IMR-90 (cell line): ENCODE data around the gene EEF1AKMT1. TPM values are rescaled to one million over a fixed set of nuclear protein-coding genes. Genes with fewer than 3 reads are reported as not detected.
A peak's percentile ranks its signal among the peaks of the same experiment; 100 is the strongest.

Experiments
- ATAC-seq: fragments of 200-7000 bp; cut with Tn5 transposase; 2 replicates; pipeline ENCODE4 v1.9.1; 2020; ENCODE audit warnings: low read depth, mild to moderate bottlenecking, moderate library complexity
- BruUV-seq: library from RNA; stranded (reverse); fragments of 400-500 nt; replicated peaks from 2 replicates; lab custom pipeline; 2021; lab: Mats Ljungman, UMichigan
- CTCF ChIA-PET: fragments of 300-600 bp; formaldehyde crosslinking; extraction: SDS; loops from one replicate; lab custom pipeline; 2021; ENCODE audit warnings: antibody characterized with exemption; lab: Yijun Ruan, JAX
- POLR2A ChIA-PET: fragments of 300-600 bp; sonication (Branson Sonifier 250); formaldehyde crosslinking; loops from one replicate; lab custom pipeline; 2022; ENCODE audit warnings: antibody characterized with exemption; ENCODE audit not compliant: unreplicated experiment; lab: Charles Lee
- DNase-seq: peaks from one replicate; pipeline ENCODE4 v3.0.0; 2013
- H2AFZ ChIP-seq: replicated peaks from 2 replicates; pipeline ENCODE3; 2013; ENCODE audit warnings: low read length, mild to moderate bottlenecking; ENCODE audit not compliant: poor library complexity
- H2AK5ac ChIP-seq: 2 replicates; pipeline ENCODE4 v1.6.1; 2013; ENCODE audit warnings: low read depth, low read length, inconsistent platforms
- H2AK9ac ChIP-seq: replicated peaks from 2 replicates; pipeline ENCODE3; 2013; ENCODE audit warnings: mild to moderate bottlenecking, low read depth, low read length, moderate library complexity; ENCODE audit not compliant: poor library complexity
- H2BK120ac ChIP-seq: 2 replicates; pipeline ENCODE4 v1.6.1; 2013; ENCODE audit warnings: low read depth, low read length, inconsistent platforms
- H2BK15ac ChIP-seq: 3 replicates; pipeline ENCODE4 v1.6.1; 2013; ENCODE audit warnings: low read depth, low read length, inconsistent platforms
- H2BK20ac ChIP-seq: 2 replicates; pipeline ENCODE4 v1.6.1; 2013; ENCODE audit warnings: low read depth, mild to moderate bottlenecking, inconsistent platforms, low read length, moderate library complexity
- H2BK5ac ChIP-seq: 2 replicates; pipeline ENCODE4 v1.6.1; 2013; ENCODE audit warnings: mild to moderate bottlenecking, low read depth, low read length, inconsistent platforms; ENCODE audit not compliant: poor library complexity, severe bottlenecking
- H3K14ac ChIP-seq: replicated peaks from 2 replicates; pipeline ENCODE4 v1.6.1; 2013; ENCODE audit warnings: low read depth, low read length, inconsistent platforms
- H3K18ac ChIP-seq: 2 replicates; pipeline ENCODE4 v1.6.1; 2013; ENCODE audit warnings: low read depth, low read length, control low read depth
- H3K23ac ChIP-seq: 2 replicates; pipeline ENCODE4 v1.6.1; 2013; ENCODE audit warnings: low read depth, low read length, inconsistent platforms
- H3K27ac ChIP-seq: 2 replicates; pipeline ENCODE4 v1.5.1; 2013; ENCODE audit warnings: mild to moderate bottlenecking, control low read depth, low read length; ENCODE audit not compliant: insufficient read depth
- H3K27me3 ChIP-seq: 2 replicates; pipeline ENCODE4 v1.6.1; 2013; ENCODE audit warnings: low read length; ENCODE audit not compliant: control insufficient read depth, insufficient read depth
- H3K36me3 ChIP-seq: 2 replicates; pipeline ENCODE4 v1.6.1; 2013; ENCODE audit warnings: low read length, mixed read lengths; ENCODE audit not compliant: control insufficient read depth, insufficient read depth
- H3K4ac ChIP-seq: 2 replicates; pipeline ENCODE4 v1.6.1; 2013; ENCODE audit warnings: low read depth, low read length, inconsistent platforms
- H3K4me1 ChIP-seq: 2 replicates; pipeline ENCODE4 v1.6.1; 2013; ENCODE audit warnings: low read length, mixed read lengths; ENCODE audit not compliant: control insufficient read depth, insufficient read depth
- H3K4me2 ChIP-seq: 2 replicates; pipeline ENCODE4 v1.6.1; 2013; ENCODE audit warnings: low read depth, mild to moderate bottlenecking, control low read depth, low read length, moderate library complexity
- H3K4me3 ChIP-seq: 2 replicates; pipeline ENCODE4 v1.5.1; 2013; ENCODE audit warnings: low read depth, mild to moderate bottlenecking, control low read depth, low read length, moderate library complexity; ENCODE audit not compliant: insufficient read depth
- H3K56ac ChIP-seq: 2 replicates; pipeline ENCODE4 v1.6.1; 2013; ENCODE audit warnings: low read length, inconsistent platforms; ENCODE audit not compliant: insufficient read depth; ENCODE audit errors: extremely low read depth
- H3K79me1 ChIP-seq, 2 experiments: 2 replicates each; pipeline ENCODE4 v1.6.1; 2013; ENCODE audit warnings: low read length in 2 of 2, inconsistent platforms in 1 of 2, low read depth in 1 of 2
- H3K9ac ChIP-seq: 2 replicates; pipeline ENCODE4 v1.6.1; 2013; ENCODE audit warnings: low read depth, low read length, control low read depth
- H3K9me1 ChIP-seq: 2 replicates; pipeline ENCODE4 v1.6.1; 2013; ENCODE audit warnings: low read length, inconsistent platforms; ENCODE audit not compliant: insufficient read depth
- H3K9me3 ChIP-seq: 2 replicates; pipeline ENCODE4 v1.6.1; 2013; ENCODE audit warnings: low read length; ENCODE audit not compliant: control insufficient read depth, insufficient read depth
- H4K20me1 ChIP-seq: 2 replicates; pipeline ENCODE4 v1.6.1; 2013; ENCODE audit warnings: low read length, inconsistent platforms; ENCODE audit not compliant: insufficient read depth
- H4K5ac ChIP-seq: 2 replicates; pipeline ENCODE4 v1.6.1; 2013; ENCODE audit warnings: mild to moderate bottlenecking, low read depth, low read length, control low read depth
- H4K8ac ChIP-seq, 2 experiments: 2 replicates each; pipeline ENCODE4 v1.6.1; 2013; ENCODE audit warnings: low read depth in 2 of 2, low read length in 2 of 2, control low read depth in 1 of 2, inconsistent platforms in 1 of 2
- H4K91ac ChIP-seq: 2 replicates; pipeline ENCODE4 v1.6.1; 2013; ENCODE audit warnings: low read depth, low read length, inconsistent platforms; ENCODE audit not compliant: insufficient read depth
- BHLHE40 ChIP-seq: fragments of 150-350 bp; IDR thresholded peaks from 2 replicates; pipeline ENCODE4 v1.6.1; 2016; ENCODE audit warnings: mild to moderate bottlenecking, low read depth, low read length
- CEBPB ChIP-seq: IDR thresholded peaks from 2 replicates; pipeline ENCODE4 v1.6.1; 2012; ENCODE audit warnings: low read depth, low read length, improper control_type of control experiment
- CTCF ChIP-seq: conservative IDR thresholded peaks from 2 replicates; pipeline ENCODE4 v1.5.1; 2012; ENCODE audit warnings: mild to moderate bottlenecking, low read depth, low read length, improper control_type of control experiment
- ELK1 ChIP-seq: fragments of 150-350 bp; IDR thresholded peaks from 2 replicates; pipeline ENCODE4 v1.6.1; 2016; ENCODE audit warnings: low read depth, mild to moderate bottlenecking, low read length, moderate library complexity, borderline replicate concordance
- FOS ChIP-seq: fragments of 150-350 bp; IDR thresholded peaks from 2 replicates; pipeline ENCODE4 v1.6.1; 2016; ENCODE audit warnings: low read depth, low read length
- MAZ ChIP-seq: IDR thresholded peaks from 2 replicates; pipeline ENCODE4 v1.6.1; 2012; ENCODE audit warnings: low read depth, mild to moderate bottlenecking, low read length, improper control_type of control experiment, moderate library complexity, borderline replicate concordance
- MXI1 ChIP-seq: IDR thresholded peaks from 2 replicates; pipeline ENCODE4 v1.6.1; 2012; ENCODE audit warnings: low read depth, mild to moderate bottlenecking, low read length, moderate library complexity, borderline replicate concordance
- NFE2L2 ChIP-seq: fragments of 150-350 bp; IDR thresholded peaks from 2 replicates; pipeline ENCODE4 v1.6.1; 2016; ENCODE audit warnings: low read depth, mild to moderate bottlenecking, low read length
- WGBS, 2 experiments: methylation state at CpG; one replicate each; pipeline versions ENCODE4 v1.1.5 to v1.1.7; 2013; ENCODE audit warnings: missing lambda C conversion rate in 2 of 2; ENCODE audit not compliant: insufficient read length in 1 of 2; ENCODE audit errors: extremely low coverage in 2 of 2; 5-methylcytosine and 5-hydroxymethylcytosine counted together
- dilution Hi-C: fragments of 300-500 bp; cut with HindIII; formaldehyde crosslinking; loops from one replicate; pipeline ENCODE4 v1.14.3; 2018; ENCODE audit warnings: low sequenced_read_pairs; ENCODE audit not compliant: unreplicated experiment
- in situ Hi-C: fragments of 300-500 bp; cut with MboI; formaldehyde crosslinking; loops from 3 replicates; pipeline ENCODE4 v1.14.3; 2019; ENCODE audit warnings: low sequenced_read_pairs, inconsistent platforms, mixed read lengths
- intact Hi-C: fragments of 100-400 bp; cut with micrococcal nuclease; formaldehyde crosslinking; loops from 2 replicates; pipeline ENCODE4 v1.10.0; 2022
- polyA plus RNA-seq, 3 experiments: library from polyadenylated mRNA; depleted of rRNA; stranded (reverse); fragments of >200 nt; gene quantifications; 2 replicates each; pipeline ENCODE4 v1.2.3, GENCODE V29; 2012; ENCODE audit warnings: low replicate concordance in 1 of 3
- total RNA-seq: library from RNA; depleted of rRNA; stranded (reverse); fragments of >200 nt; gene quantifications from 2 replicates; pipeline ENCODE4 v1.2.3, GENCODE V29; 2012

EEF1AKMT1 gene
- total and polyA plus RNA-seq, 2 of the 4 experiments (the other 2 are of a cell fraction), result 10.0 to 10.6 TPM

GRCh38 chr13:20682061-20682460, 91.7 kb downstream of the EEF1AKMT1 start:
- Histone ChIP-seq H2BK20ac (no peak overlapping the region), H3K9ac (no peak overlapping the region), H3K18ac (no peak overlapping the region), H4K20me1 (no peaks in the 10 kb centered on the region), H3K4me1 (peaks cover 3% of the 10 kb centered on the region; the same call in 1 of the 2 replicates), H3K56ac (no peak overlapping the region), H2AK9ac (no peak overlapping the region), H3K36me3 (no peaks in the 10 kb centered on the region), H3K4me3 (no peak overlapping the region), H3K9me3 (no peaks in the 10 kb centered on the region), H2AK5ac (no peak overlapping the region), H3K14ac (no peak overlapping the region), H3K79me1 (no peaks in the 10 kb centered on the region), H4K91ac (no peak overlapping the region), H3K4ac (no peak overlapping the region), H3K27ac (no peak overlapping the region), H2BK120ac (no peak overlapping the region), H4K5ac (no peak overlapping the region), H3K23ac (no peak overlapping the region), H4K8ac (no peak overlapping the region), H2BK15ac (no peak overlapping the region), H3K9me1 (peaks cover 3% of the 10 kb centered on the region; the same call in 1 of the 2 replicates), H2BK5ac (no peak overlapping the region), H3K4me2 (peak overlapping the region; percentile 63; the same call in 1 of the 2 replicates), H3K27me3 (no peaks in the 10 kb centered on the region), H2AFZ (no peak overlapping the region)
- POLR2A ChIA-PET, result no interaction called here
- CTCF ChIA-PET, result interaction anchor here (1.0 kb wide), 1 partner anchor 44 kb away, joined by 3 read pairs; no protein-coding TSS in a partner anchor
- DNase-seq (no peak), ATAC-seq (no peak)
- dilution Hi-C loops (no loop called here), in situ Hi-C loops (no loop called here), intact Hi-C loops (no loop called here)
- no TSS peak for BruUV-seq
- TF ChIP-seq MAZ (no peak), FOS (no peak), ELK1 (no peak), MXI1 (no peak), NFE2L2 (no peak), BHLHE40 (no peak), CTCF (no peak), CEBPB (no peak)
- no CpG with 5 or more reads among the region's 1 CpG for WGBS, 2 experiments
